ENCODE results near the gene BACE2.

GRCh38 chr21:41267346-41267745 is 99.4 kb downstream of the BACE2 start:
- TF ChIP-seq CTCF (conservative IDR thresholded peaks at IDR 0.05) (no peak), EZH2 (IDR thresholded peaks at IDR 0.05; ENCODE audit: low read depth) (no peak)
